Fibroblast of lung (primary cell): ENCODE measurements around the gene TMEM266. TPM values are rescaled to one million over a fixed set of nuclear protein-coding genes. Genes with fewer than 3 reads are reported as not detected.
A peak's percentile ranks its signal among the peaks of the same experiment; 100 is the strongest.

Experiments used
- DNase-seq, 2 donors: peaks; one replicate each; pipeline versions ENCODE4 v3.0.0 to v3.0.0-alpha.2; 2010; ENCODE audit warnings: low read depth in 2 of 2
- H2AFZ ChIP-seq: 2 replicates; pipeline ENCODE4 v1.5.1; 2012; ENCODE audit warnings: low read length, control low read depth, inconsistent platforms
- H3K27ac ChIP-seq: 2 replicates; pipeline ENCODE4 v1.5.1; 2011; ENCODE audit warnings: low read length, control low read depth; ENCODE audit not compliant: insufficient read depth
- H3K27me3 ChIP-seq: 2 replicates; pipeline ENCODE4 v1.5.1; 2011; ENCODE audit warnings: mild to moderate bottlenecking, low read length; ENCODE audit not compliant: control insufficient read depth, insufficient read depth
- H3K36me3 ChIP-seq: 2 replicates; pipeline ENCODE4 v1.5.1; 2011; ENCODE audit warnings: low read length; ENCODE audit not compliant: control insufficient read depth, insufficient read depth
- H3K4me1 ChIP-seq: 2 replicates; pipeline ENCODE4 v1.5.1; 2011; ENCODE audit warnings: low read length; ENCODE audit not compliant: control insufficient read depth, insufficient read depth; ENCODE audit errors: extremely low read depth
- H3K4me2 ChIP-seq: 2 replicates; pipeline ENCODE4 v1.5.1; 2011; ENCODE audit warnings: low read length, control low read depth; ENCODE audit not compliant: insufficient read depth; ENCODE audit errors: extremely low read depth
- H3K4me3 ChIP-seq, 4 experiments: fragments of 200-600 bp in 1 of 4; sonication (generic) in 1 of 4; replicated peaks in 1 of 4; 2 replicates each; pipeline ENCODE4 v1.5.1; 2011 to 2016; ENCODE audit warnings: low read length in 4 of 4, low read depth in 3 of 4, mild to moderate bottlenecking in 3 of 4, control low read depth in 2 of 4, inconsistent platforms in 1 of 4, mixed read lengths in 1 of 4; ENCODE audit not compliant: insufficient read depth in 1 of 4; ENCODE audit errors: control extremely low read depth in 1 of 4
- H3K79me2 ChIP-seq: 2 replicates; pipeline ENCODE4 v1.5.1; 2012; ENCODE audit warnings: mild to moderate bottlenecking, low read length, inconsistent platforms; ENCODE audit not compliant: control insufficient read depth, insufficient read depth
- H3K9ac ChIP-seq: 2 replicates; pipeline ENCODE4 v1.5.1; 2011; ENCODE audit warnings: mild to moderate bottlenecking, low read length, control low read depth; ENCODE audit not compliant: insufficient read depth
- H3K9me3 ChIP-seq: 2 replicates; pipeline ENCODE4 v1.5.1; 2012; ENCODE audit warnings: low read depth, low read length; ENCODE audit not compliant: control insufficient read depth, insufficient read depth
- H4K20me1 ChIP-seq: 2 replicates; pipeline ENCODE4 v1.5.1; 2011; ENCODE audit warnings: low read length; ENCODE audit not compliant: control insufficient read depth, insufficient read depth; ENCODE audit errors: extremely low read depth
- EZH2 ChIP-seq: IDR thresholded peaks from 2 replicates; pipeline ENCODE4 v1.5.1; 2012; ENCODE audit warnings: low read length, control low read depth, mild to moderate bottlenecking; ENCODE audit errors: missing control alignments
- polyA minus RNA-seq: library from RNA; depleted of rRNA, polyadenylated mRNA; stranded (reverse); fragments of >200 nt; gene quantifications from 2 replicates; pipeline ENCODE4 v1.2.3, GENCODE V29; 2011; ENCODE audit warnings: low replicate concordance
- polyA plus RNA-seq, 2 donors: library from polyadenylated mRNA; depleted of rRNA in 1 of 2; stranded (reverse) in 1 of 2; unstranded in 1 of 2; fragments of >200 nt; gene quantifications; 2 replicates each; pipeline ENCODE4 v1.2.1, GENCODE V29; 2011 to 2012; ENCODE audit warnings: missing spikeins in 1 of 2
- total RNA-seq: library from RNA; depleted of rRNA; stranded (reverse); fragments of >200 nt; gene quantifications from 2 replicates; pipeline ENCODE4 v1.2.1, GENCODE V29; 2014
- TF ChIP-seq, protein P1 (sequence below), 2 donors: IDR thresholded peaks in 1 of 2; conservative IDR thresholded peaks in 1 of 2; 1 replicate in 1 of 2; 2 replicates in 1 of 2; pipeline ENCODE4 v1.5.1; 2011 to 2012; ENCODE audit warnings: low read length in 2 of 2, control low read depth in 1 of 2, inconsistent platforms in 1 of 2, low read depth in 1 of 2, mild to moderate bottlenecking in 1 of 2

The TMEM266 gene, protein sequence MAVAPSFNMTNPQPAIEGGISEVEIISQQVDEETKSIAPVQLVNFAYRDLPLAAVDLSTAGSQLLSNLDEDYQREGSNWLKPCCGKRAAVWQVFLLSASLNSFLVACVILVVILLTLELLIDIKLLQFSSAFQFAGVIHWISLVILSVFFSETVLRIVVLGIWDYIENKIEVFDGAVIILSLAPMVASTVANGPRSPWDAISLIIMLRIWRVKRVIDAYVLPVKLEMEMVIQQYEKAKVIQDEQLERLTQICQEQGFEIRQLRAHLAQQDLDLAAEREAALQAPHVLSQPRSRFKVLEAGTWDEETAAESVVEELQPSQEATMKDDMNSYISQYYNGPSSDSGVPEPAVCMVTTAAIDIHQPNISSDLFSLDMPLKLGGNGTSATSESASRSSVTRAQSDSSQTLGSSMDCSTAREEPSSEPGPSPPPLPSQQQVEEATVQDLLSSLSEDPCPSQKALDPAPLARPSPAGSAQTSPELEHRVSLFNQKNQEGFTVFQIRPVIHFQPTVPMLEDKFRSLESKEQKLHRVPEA
- 0.26 and 0.33 TPM in 2 replicates for total RNA-seq
- 0.03 and 0.09 TPM in 2 replicates for polyA plus RNA-seq
- polyA plus RNA-seq (2012): 0.10 and 0.13 TPM in 2 replicates
- not detected in 2 replicates for polyA minus RNA-seq

DNA sequence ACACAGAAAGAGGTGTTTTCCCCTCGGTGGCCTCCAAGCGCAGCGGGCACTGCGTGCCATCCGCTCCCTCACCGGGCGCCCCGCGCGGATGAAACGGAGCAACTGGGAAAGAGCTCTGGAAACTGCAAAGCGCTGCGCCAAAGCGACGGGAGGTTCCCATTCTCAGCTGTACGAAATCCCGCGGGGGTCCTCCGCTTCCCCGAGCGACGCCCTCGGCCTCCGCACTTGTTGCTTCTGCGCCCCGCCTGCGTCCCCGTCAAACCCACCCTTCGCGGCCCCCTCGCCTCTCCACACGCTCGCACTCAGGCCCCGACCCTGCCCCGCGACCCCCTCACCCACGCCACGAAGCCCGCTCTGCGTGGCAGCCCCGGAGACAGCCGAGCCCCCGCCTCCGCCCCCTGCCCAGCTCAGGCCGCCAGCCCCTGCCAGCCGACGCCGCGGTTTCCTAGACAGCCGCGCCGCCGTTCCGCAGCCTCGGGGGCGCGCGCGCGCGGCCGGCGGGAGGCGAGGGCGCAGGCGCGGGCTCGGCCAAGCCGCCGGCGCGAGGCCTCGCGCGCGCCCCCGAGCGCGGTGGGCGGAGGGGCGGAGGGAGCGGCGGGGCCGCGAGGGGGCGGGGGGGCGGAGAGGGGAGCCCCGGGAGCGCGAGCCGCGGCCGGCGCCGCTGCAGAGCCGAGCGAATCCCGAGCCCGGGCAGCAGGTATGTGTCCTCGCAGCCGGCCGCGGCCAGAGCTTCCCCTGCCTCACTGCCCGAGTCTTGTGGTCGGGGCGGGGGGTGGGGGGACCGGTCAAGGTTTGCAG is at the start of gene TMEM266:
Gene TMEM266, plus strand, starts transcription at position 666 of the 798 bp plus-strand sequence. CDS start 74,279 bp downstream, outside the sequence.
- no peaks in the 10 kb centered on the region for H4K20me1 ChIP-seq
- no peaks in the 10 kb centered on the region for H3K79me2 ChIP-seq
- H3K9ac ChIP-seq: no peak within 1 kb of the TSS
- H3K27ac ChIP-seq: no peak within 1 kb of the TSS
- peaks cover 45% of the 10 kb centered on the region for H3K27me3 ChIP-seq
- peak within 1 kb of the TSS; percentile 42 to 67 (median 54) for H3K4me3 ChIP-seq
- no peak for TF ChIP-seq EZH2
- TF ChIP-seq, protein P1, sequence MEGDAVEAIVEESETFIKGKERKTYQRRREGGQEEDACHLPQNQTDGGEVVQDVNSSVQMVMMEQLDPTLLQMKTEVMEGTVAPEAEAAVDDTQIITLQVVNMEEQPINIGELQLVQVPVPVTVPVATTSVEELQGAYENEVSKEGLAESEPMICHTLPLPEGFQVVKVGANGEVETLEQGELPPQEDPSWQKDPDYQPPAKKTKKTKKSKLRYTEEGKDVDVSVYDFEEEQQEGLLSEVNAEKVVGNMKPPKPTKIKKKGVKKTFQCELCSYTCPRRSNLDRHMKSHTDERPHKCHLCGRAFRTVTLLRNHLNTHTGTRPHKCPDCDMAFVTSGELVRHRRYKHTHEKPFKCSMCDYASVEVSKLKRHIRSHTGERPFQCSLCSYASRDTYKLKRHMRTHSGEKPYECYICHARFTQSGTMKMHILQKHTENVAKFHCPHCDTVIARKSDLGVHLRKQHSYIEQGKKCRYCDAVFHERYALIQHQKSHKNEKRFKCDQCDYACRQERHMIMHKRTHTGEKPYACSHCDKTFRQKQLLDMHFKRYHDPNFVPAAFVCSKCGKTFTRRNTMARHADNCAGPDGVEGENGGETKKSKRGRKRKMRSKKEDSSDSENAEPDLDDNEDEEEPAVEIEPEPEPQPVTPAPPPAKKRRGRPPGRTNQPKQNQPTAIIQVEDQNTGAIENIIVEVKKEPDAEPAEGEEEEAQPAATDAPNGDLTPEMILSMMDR (conservative IDR thresholded peaks at IDR 0.05 in 1 of 2, IDR thresholded peaks at IDR 0.05 in 1 of 2; ENCODE audit: low read depth in 1 of 2, low read length in 2 of 2): peak in 1 of 2 donors; percentile 1
- H3K36me3 ChIP-seq: no peaks in the 10 kb centered on the region
- DNase-seq: peak; percentile 14 to 26
- no peaks in the 10 kb centered on the region for H3K9me3 ChIP-seq
- H3K4me2 ChIP-seq: peak within 1 kb of the TSS; percentile 90
- H3K4me1 ChIP-seq: peaks cover 4% of the 10 kb centered on the region
- H2AFZ ChIP-seq: peak within 1 kb of the TSS; percentile 30

DNA sequence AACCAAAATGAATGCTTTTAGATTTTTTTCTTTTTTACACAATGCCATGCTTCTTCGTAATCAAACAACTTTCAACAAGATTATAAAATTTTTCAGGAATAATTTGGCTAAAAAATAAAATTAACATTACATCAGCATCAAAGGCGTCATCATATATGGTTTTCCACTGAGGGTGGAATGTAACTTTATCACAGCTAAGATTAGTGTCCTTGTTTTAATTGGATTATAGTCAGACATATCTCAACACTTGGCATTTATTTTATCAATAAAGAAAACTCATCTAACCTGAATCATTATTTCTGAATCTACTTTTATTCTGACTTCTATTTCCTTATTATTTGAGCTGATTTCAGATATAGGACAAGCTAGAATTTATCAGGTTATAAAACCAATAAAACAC is 49.2 kb upstream of the TMEM266 start:
- DNase-seq: no peak

More for the DNA sequence above, 49.2 kb upstream of the TMEM266 start:
- H3K27ac ChIP-seq: no peak overlapping the region
- H4K20me1 ChIP-seq: no peaks in the 10 kb centered on the region
- no peaks in the 10 kb centered on the region for H3K4me1 ChIP-seq
- no peak overlapping the region for H3K4me2 ChIP-seq
- H2AFZ ChIP-seq: no peak overlapping the region
- H3K27me3 ChIP-seq: no peaks in the 10 kb centered on the region
- no peaks in the 10 kb centered on the region for H3K9me3 ChIP-seq
- TF ChIP-seq EZH2: no peak
- TF ChIP-seq, protein P1 (conservative IDR thresholded peaks at IDR 0.05 in 1 of 2, IDR thresholded peaks at IDR 0.05 in 1 of 2; ENCODE audit: low read depth in 1 of 2, low read length in 2 of 2): no peak
- H3K79me2 ChIP-seq: no peaks in the 10 kb centered on the region
- H3K4me3 ChIP-seq: no peak overlapping the region
- no peak overlapping the region for H3K9ac ChIP-seq
- no peaks in the 10 kb centered on the region for H3K36me3 ChIP-seq
